ENCODE results near the gene SRMS. TPM values are rescaled to one million over a fixed set of nuclear protein-coding genes. Genes with fewer than 3 reads are reported as not detected.

The SRMS gene
- total RNA-seq, 1 experiment from 2014 or later, result 0.79 TPM

- Mint-ChIP-seq H3K4me3 (no peak overlapping the region), H3K4me1 (peaks cover 3 to 8% of the 10 kb centered on the region in 2 experiments; a peak in 3 of 4 replicates), H3K36me3 (ENCODE audit: insufficient read depth in 1 of 3, low read depth in 3 of 3) (no peaks in the 10 kb centered on the region), H3K27me3 (ENCODE audit: low read depth) (no peaks in the 10 kb centered on the region), H3K9me3 (no peaks in the 10 kb centered on the region), H3K27ac (peak overlapping the region in 2 of 3 experiments; percentile 49 to 61; a peak in 3 of 7 replicates)
- Histone ChIP-seq H3K23me2 (ENCODE audit: insufficient read length, low read depth, low read length, poor library complexity, severe bottlenecking) (no peaks in the 10 kb centered on the region), H3K27ac (ENCODE audit: insufficient read length, low read depth, low read length) (no peak overlapping the region), H3K9ac (ENCODE audit: extremely low read depth, insufficient read length, low read length) (no peak overlapping the region), H3K23ac (ENCODE audit: insufficient read length, low read depth, low read length) (no peak overlapping the region), H2BK15ac (ENCODE audit: low read depth, low read length) (no peak overlapping the region), H3K9me3 (ENCODE audit: control insufficient read depth, low read depth, low read length) (no peaks in the 10 kb centered on the region), H2AK5ac (ENCODE audit: insufficient read length, low read length) (no peak overlapping the region), H4K5ac (ENCODE audit: insufficient read length, low read depth, low read length) (no peak overlapping the region), H2BK120ac (ENCODE audit: low read depth, low read length, poor library complexity, severe bottlenecking) (no peak overlapping the region), H3K79me1 (ENCODE audit: insufficient read depth, low read depth, low read length, poor library complexity, severe bottlenecking) (no peaks in the 10 kb centered on the region), H3K4me2 (ENCODE audit: insufficient read depth, insufficient read length, low read length) (no peak overlapping the region), H3K4ac (ENCODE audit: low read depth, low read length) (no peak overlapping the region), H2BK5ac (ENCODE audit: insufficient read length, low read length) (no peak overlapping the region), H3K56ac (ENCODE audit: insufficient read length, low read depth, low read length) (no peak overlapping the region), H3K27me3 (ENCODE audit: insufficient read depth, low read length) (no peaks in the 10 kb centered on the region), H2BK20ac (ENCODE audit: low read depth, low read length, poor library complexity, severe bottlenecking) (no peak overlapping the region), H3T11ph (ENCODE audit: low read length) (no peak overlapping the region), H3K14ac (ENCODE audit: insufficient read depth, low read length) (no peak overlapping the region), H3K18ac (ENCODE audit: insufficient read length, low read depth, low read length) (no peak overlapping the region), H2BK12ac (ENCODE audit: insufficient read length, low read depth, low read length) (no peak overlapping the region), H4K91ac (ENCODE audit: insufficient read length, low read depth, low read length) (no peak overlapping the region), H4K8ac (replicated peaks; ENCODE audit: insufficient read length, low read depth, low read length) (no peak overlapping the region), H4K20me1 (ENCODE audit: control insufficient read depth, insufficient read depth, insufficient read length) (peaks cover 5% of the 10 kb centered on the region), H3K79me2 (ENCODE audit: insufficient read depth, low read length) (no peaks in the 10 kb centered on the region), H2AFZ (ENCODE audit: low read length) (no peak overlapping the region), H3K4me1 (ENCODE audit: insufficient read depth, low read length) (no peaks in the 10 kb centered on the region)
- no CpG with 5 or more reads among the region's 35 CpGs for WGBS (ENCODE audit: extremely low coverage, insufficient read length, low lambda C conversion rate)
- no peak for TF ChIP-seq CTCF (conservative IDR thresholded peaks at IDR 0.05)
- no peak for DNase-seq
These were observed 11.1 kb downstream of the SRMS start for GRCh38 chr20:63536241-63536977.

All from H9 (cell line).